OCI-LY7 (cell line): ENCODE results near the gene TMEM217. TPM values are rescaled to one million over a fixed set of nuclear protein-coding genes. Genes with fewer than 3 reads are reported as not detected.

ENCODE experiments used
- BruUV-seq: library from RNA; stranded (reverse); fragments of 400-500 nt; replicated peaks from 2 replicates; lab custom pipeline; 2021; lab: Mats Ljungman, UMichigan
- CTCF ChIA-PET: fragments of 300-600 bp; sonication (Branson Sonifier 250); formaldehyde crosslinking; loops from one replicate; lab custom pipeline; 2022; ENCODE audit warnings: antibody characterized with exemption; ENCODE audit not compliant: unreplicated experiment; lab: Charles Lee
- POLR2A ChIA-PET: fragments of 300-600 bp; sonication (Branson Sonifier 250); formaldehyde crosslinking; loops from one replicate; lab custom pipeline; 2022; ENCODE audit warnings: antibody characterized with exemption; lab: Charles Lee
- DNase-seq: peaks from one replicate; pipeline ENCODE4 v3.0.0-alpha.2; 2015; ENCODE audit warnings: low spot score
- H2AFZ ChIP-seq: fragments of 200-600 bp; sonication (generic), shearing (Covaris generic); 2 replicates; pipeline ENCODE4 v1.6.1; 2014; ENCODE audit warnings: mild to moderate bottlenecking, antibody characterized with exemption, low read length, moderate library complexity
- H3K27ac ChIP-seq: fragments of 200-600 bp; sonication (generic); 2 replicates; pipeline ENCODE4 v1.5.1; 2014; ENCODE audit warnings: mixed run types, low read depth, mild to moderate bottlenecking, moderate library complexity, low read length, inconsistent platforms; ENCODE audit not compliant: poor library complexity, severe bottlenecking
- H3K36me3 ChIP-seq: fragments of 200-600 bp; sonication (generic); 2 replicates; pipeline ENCODE4 v1.6.1; 2014; ENCODE audit warnings: mild to moderate bottlenecking, antibody characterized with exemption, low read length, moderate library complexity, mixed read lengths; ENCODE audit not compliant: insufficient read depth
- H3K4me1 ChIP-seq: fragments of 200-600 bp; sonication (generic); 2 replicates; pipeline ENCODE4 v1.5.1; 2014; ENCODE audit warnings: mild to moderate bottlenecking, low read length; ENCODE audit not compliant: insufficient read depth, poor library complexity, severe bottlenecking
- H3K4me2 ChIP-seq: fragments of 200-600 bp; sonication (generic); 2 replicates; pipeline ENCODE4 v1.6.1; 2014; ENCODE audit warnings: mild to moderate bottlenecking, low read length
- H3K4me3 ChIP-seq: fragments of 200-600 bp; sonication (generic); 2 replicates; pipeline ENCODE4 v1.5.1; 2014; ENCODE audit warnings: mild to moderate bottlenecking, low read depth, low read length; ENCODE audit not compliant: poor library complexity, severe bottlenecking
- H3K79me2 ChIP-seq: fragments of 200-600 bp; sonication (generic); 2 replicates; pipeline ENCODE4 v1.6.1; 2016; ENCODE audit warnings: low read depth, mild to moderate bottlenecking, low read length, moderate library complexity, mixed read lengths; ENCODE audit not compliant: insufficient read depth
- H3K9me2 ChIP-seq: fragments of 200-600 bp; sonication (generic); 2 replicates; pipeline ENCODE4 v1.6.1; 2016; ENCODE audit warnings: mild to moderate bottlenecking, low read length, mixed read lengths; ENCODE audit not compliant: insufficient read depth
- H3K9me3 ChIP-seq: fragments of 200-600 bp; sonication (generic); 2 replicates; pipeline ENCODE4 v1.6.1; 2014; ENCODE audit warnings: mild to moderate bottlenecking, mixed run types, low read length, mixed read lengths
- H4K20me1 ChIP-seq: fragments of 200-600 bp; sonication (generic); 2 replicates; pipeline ENCODE4 v1.6.1; 2014; ENCODE audit warnings: mild to moderate bottlenecking, antibody characterized with exemption, low read length, moderate library complexity, mixed read lengths; ENCODE audit not compliant: insufficient read depth
- EZH2phosphoT487 ChIP-seq: fragments of 200-600 bp; sonication (generic); IDR thresholded peaks from 2 replicates; pipeline ENCODE4 v1.6.1; 2018; ENCODE audit warnings: low read depth, borderline replicate concordance, mild to moderate bottlenecking, mixed run types, antibody characterized with exemption, low read length, moderate library complexity, mixed read lengths
- intact Hi-C: fragments of 100-400 bp; cut with micrococcal nuclease; formaldehyde crosslinking; loops from one replicate; pipeline ENCODE4 v1.10.0; 2022; ENCODE audit not compliant: unreplicated experiment
- total RNA-seq, 2 experiments: library from RNA; depleted of rRNA in 1 of 2; stranded (reverse); fragments of >200 nt in 1 of 2; shearing (Covaris generic) in 1 of 2; gene quantifications; 2 replicates each; pipeline ENCODE4 v1.2.3, GENCODE V29; 2014 to 2022
- TF ChIP-seq, protein P1 (sequence below): fragments of 200-600 bp; sonication (generic); conservative IDR thresholded peaks from 2 replicates; pipeline ENCODE4 v1.5.1; 2014; ENCODE audit warnings: mild to moderate bottlenecking, antibody characterized with exemption, low read length, moderate library complexity, mixed read lengths

TMEM217 gene
- total RNA-seq, 2 experiments from 2014 or later: 0.34 TPM; not detected in 1

DNA sequence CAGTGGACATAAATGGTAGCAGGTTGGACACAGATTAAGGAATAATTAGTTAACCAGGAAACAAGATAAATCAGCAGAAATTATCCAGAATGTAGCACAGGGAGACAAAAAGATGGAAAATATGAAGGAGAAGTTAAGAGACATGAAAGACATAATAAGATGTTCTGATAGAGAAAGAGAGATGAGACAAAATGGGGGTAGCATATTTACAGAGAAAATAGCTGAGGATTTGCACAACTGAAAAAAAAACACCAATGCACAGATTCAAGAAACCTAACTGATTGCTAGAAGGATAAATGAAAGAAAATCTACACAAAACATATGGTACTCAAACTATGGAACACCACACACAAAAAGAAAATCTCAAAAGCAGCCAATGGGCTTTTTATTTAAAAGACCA is 35.0 kb downstream of the TMEM217 start:
- no peak for DNase-seq
- Histone ChIP-seq H3K9me3 (no peaks in the 10 kb centered on the region), H3K79me2 (no peaks in the 10 kb centered on the region), H3K4me2 (peak overlapping the region; percentile 84), H3K9me2 (no peaks in the 10 kb centered on the region), H3K4me3 (peak overlapping the region; percentile 68), H3K27ac (no peak overlapping the region), H2AFZ (peak overlapping the region; percentile 92), H3K4me1 (peaks cover 8% of the 10 kb centered on the region), H4K20me1 (no peaks in the 10 kb centered on the region), H3K36me3 (no peaks in the 10 kb centered on the region)
- no TSS peak for BruUV-seq
- no peak for TF ChIP-seq EZH2phosphoT487
- TF ChIP-seq, protein P1, sequence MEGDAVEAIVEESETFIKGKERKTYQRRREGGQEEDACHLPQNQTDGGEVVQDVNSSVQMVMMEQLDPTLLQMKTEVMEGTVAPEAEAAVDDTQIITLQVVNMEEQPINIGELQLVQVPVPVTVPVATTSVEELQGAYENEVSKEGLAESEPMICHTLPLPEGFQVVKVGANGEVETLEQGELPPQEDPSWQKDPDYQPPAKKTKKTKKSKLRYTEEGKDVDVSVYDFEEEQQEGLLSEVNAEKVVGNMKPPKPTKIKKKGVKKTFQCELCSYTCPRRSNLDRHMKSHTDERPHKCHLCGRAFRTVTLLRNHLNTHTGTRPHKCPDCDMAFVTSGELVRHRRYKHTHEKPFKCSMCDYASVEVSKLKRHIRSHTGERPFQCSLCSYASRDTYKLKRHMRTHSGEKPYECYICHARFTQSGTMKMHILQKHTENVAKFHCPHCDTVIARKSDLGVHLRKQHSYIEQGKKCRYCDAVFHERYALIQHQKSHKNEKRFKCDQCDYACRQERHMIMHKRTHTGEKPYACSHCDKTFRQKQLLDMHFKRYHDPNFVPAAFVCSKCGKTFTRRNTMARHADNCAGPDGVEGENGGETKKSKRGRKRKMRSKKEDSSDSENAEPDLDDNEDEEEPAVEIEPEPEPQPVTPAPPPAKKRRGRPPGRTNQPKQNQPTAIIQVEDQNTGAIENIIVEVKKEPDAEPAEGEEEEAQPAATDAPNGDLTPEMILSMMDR: no peak
- intact Hi-C loops: no loop called here
- ChIA-PET POLR2A (interaction anchor here (0.6 to 1.3 kb wide), 2 partner anchors 35 to 280 kb away, joined by 3 read pairs; partner anchors contain the start of genes TBC1D22B and TMEM217), CTCF (interaction anchor here (1.0 kb wide), 1 partner anchor 16 kb away, joined by 3 read pairs; no protein-coding TSS in a partner anchor)

GRCh38 chr6:37222125-37222967 is 35.6 kb downstream of the TMEM217 start:
- no TSS peak for BruUV-seq
- H2AFZ ChIP-seq: peak overlapping the region; percentile 92
- H3K9me3 ChIP-seq: no peaks in the 10 kb centered on the region
- no peaks in the 10 kb centered on the region for H3K79me2 ChIP-seq
- no peak for TF ChIP-seq EZH2phosphoT487
- TF ChIP-seq, protein P1: no peak
- no peaks in the 10 kb centered on the region for H3K9me2 ChIP-seq
- peak overlapping the region; percentile 84 for H3K4me2 ChIP-seq
- H3K4me3 ChIP-seq: peak overlapping the region; percentile 68
- intact Hi-C loops: no loop called here
- no peak overlapping the region for H3K27ac ChIP-seq
- H3K4me1 ChIP-seq: peaks cover 8% of the 10 kb centered on the region
- no peaks in the 10 kb centered on the region for H3K36me3 ChIP-seq
- ChIA-PET CTCF (no interaction called here), POLR2A (interaction anchor here (0.6 to 1.3 kb wide), 4 partner anchors 10 to 280 kb away, joined by 3 to 5 read pairs (median 3); partner anchors contain the start of genes TBC1D22B and TMEM217)
- DNase-seq: peak; percentile 79
- H4K20me1 ChIP-seq: no peaks in the 10 kb centered on the region
